Activated T-cell treated with anti-CD3 and anti-CD28 coated beads for 48 hours (primary cell): Measurements from ENCODE around the gene KCND3.

ENCODE experiments used
- DNase-seq: peaks from one replicate; pipeline ENCODE4 v3.0.0-alpha.2; 2020; ENCODE audit warnings: low read depth

KCND3 gene

GRCh38 chr1:111739925-111740765 is 249.3 kb downstream of the KCND3 start:
- no peak for DNase-seq

DNA sequence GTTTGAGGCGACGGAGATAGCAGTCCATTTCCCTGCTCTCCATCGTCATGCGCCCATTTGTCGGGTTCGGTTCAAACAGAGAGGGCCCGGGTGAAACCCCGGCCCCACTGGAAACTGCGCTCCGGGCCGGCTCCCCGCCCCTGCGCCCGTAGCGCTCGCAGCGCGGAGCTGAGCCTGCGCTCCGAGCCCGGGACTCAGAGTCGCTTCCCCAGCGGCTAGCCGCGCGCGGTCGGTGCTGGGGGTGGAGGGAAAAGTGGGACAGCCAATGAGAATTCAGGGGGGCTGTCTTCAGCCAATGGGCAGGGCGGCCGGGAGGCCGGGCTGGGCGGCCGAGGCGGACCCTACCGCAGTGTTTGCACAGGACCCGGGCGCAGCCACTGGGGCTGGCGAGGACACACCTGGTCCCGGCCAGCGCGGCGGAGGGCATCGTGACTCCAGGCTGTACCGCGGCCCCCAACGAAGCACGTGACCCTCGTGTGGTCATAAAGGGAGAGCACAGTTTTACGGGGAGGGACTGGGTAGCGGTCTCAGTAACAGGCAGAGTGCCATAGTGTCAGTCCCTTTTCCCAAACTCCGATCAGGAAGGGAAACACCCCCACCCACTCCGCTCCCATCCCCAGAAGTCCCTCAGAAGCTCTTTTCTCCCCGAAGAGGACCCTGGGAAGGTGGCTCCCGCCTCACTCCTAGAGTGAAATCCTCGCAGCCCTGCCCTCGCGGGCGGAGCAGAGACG is 250.1 kb downstream of the KCND3 start, which contains the start of gene INKA2:
INKA2 (minus strand) TSS at position 202 of the 731 bp plus-strand sequence; CDS start at position 49, 153 bp downstream.
- DNase-seq, result peak; percentile 76

GRCh38 chr1:111738436-111739193 is 250.9 kb downstream of the KCND3 start:
- DNase-seq, result no peak

GRCh38 chr1:111738133-111738435 is 251.4 kb downstream of the KCND3 start:
- DNase-seq, result no peak

GRCh38 chr1:111737216-111738132 is 252.0 kb downstream of the KCND3 start:
- DNase-seq, result no peak

DNA sequence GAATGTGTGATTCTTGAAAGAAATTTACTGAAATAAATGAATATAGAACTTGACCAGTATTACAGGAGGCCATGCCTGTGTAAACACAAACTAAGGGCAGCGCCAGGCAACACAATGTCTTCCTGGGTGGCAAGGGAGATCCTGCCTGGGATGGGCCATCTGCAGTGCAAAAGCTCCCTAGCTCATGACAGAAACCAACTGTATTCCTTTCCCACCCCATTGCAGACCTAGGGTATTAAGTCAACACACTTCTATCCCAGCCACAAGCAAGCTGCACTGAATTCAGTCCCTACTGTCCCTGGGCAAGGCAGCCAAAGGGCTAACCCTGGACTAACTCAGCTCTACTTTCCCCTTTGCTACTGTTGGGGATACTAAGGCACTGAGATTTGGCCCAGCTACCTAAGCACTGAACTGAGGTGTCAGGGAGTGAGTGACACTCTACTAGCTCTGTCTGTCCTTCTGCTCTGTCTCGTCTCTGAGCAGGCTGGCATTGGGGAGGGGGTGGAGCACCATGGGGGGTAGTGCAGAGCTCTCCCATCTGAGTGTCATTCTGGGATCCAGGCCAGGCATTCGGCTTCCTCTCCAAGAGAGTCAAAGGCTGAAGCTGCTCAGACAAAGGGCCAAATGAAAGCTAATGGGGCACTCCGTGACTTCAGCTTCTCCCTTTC is 252.8 kb downstream of the KCND3 start:
- DNase-seq, result no peak

DNA sequence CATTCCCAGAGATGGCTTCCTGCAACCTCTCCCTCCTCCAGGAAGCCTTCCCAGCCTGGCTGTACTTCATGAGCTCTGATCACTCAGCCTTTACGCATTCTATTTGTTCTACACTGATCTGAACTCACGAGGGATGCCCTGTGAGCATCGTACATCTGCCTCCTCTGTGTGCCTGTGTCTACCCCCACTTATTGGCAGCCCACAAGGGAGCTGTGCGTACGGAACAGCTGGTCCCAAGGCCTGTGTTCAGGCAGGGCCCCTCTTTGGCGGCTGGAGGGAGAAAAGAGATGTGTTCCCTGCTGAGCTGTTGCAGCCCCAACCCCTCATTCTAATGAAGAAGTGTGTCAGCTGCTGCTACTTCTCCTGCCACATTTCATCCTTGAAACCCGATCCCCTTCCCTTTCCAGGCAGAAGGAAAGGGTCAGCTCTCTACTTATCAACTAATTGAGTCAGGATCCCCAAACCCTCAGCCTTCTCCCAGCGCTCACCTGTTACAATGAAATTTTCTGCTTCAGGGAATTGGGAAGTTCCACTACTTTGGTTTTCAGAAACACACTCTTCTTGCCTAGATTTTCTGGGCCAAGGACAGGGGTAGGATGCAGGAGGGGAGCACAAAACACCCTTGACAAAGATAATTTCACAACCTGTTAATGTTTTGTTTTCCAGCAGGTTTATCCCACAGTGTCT is 253.5 kb downstream of the KCND3 start:
- no peak for DNase-seq

DNA sequence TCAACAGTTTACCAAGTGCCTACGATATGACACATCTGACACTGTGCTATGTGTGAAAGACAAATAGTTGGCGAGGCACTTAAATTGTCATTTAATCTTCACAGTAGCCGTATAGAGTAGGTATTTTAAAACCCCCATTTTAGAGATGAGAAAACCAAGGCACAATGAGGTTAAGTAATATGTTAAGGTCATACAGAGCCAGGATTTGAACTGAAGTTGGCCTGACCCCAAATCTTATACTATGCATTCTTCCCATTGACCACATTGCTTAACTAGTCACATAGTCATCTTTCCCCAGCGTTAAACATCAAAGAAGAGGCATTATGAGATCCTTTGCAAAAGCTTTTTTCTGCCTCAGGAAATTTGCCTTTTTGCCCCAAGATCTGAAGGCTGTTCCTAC is 254.1 kb downstream of the KCND3 start:
- DNase-seq, result no peak

DNA sequence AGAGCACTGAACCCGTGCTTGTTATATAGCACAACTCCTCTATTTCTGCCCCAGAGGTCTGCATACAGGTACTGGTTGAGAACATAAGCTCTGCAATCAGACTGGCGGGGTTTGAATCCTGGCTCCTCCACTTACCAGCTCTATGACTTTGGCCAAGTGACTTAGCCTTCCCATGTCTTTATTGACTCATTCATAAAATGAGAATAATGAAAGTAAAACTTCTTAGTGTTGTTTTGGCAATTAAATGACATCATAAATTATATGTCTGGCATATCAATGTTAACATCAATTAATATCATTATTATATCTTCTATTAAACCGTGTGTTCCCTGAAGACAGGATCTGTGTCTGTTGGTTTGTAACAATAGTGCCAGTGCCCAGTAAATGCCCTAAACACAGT is 254.6 kb downstream of the KCND3 start:
- no peak for DNase-seq

DNA sequence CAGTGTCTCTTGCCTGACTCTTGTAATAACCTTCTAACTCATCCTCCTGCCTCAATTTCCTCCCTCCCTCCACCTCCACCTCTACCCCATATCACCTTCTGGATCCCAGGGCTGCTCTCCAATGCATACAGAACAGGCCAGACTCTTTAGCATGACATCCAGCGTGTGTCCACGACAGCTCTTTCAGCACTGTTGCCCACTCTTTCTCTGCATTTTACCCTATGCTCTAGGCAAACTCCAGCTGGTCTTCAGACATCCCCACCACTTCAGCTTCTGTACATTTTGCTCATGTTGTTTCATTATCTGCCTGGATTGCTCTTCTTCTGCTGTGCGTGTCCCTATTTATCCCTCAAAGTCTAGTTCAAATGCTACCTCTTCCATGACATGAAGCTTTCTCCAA is 255.0 kb downstream of the KCND3 start:
- DNase-seq, result no peak

DNA sequence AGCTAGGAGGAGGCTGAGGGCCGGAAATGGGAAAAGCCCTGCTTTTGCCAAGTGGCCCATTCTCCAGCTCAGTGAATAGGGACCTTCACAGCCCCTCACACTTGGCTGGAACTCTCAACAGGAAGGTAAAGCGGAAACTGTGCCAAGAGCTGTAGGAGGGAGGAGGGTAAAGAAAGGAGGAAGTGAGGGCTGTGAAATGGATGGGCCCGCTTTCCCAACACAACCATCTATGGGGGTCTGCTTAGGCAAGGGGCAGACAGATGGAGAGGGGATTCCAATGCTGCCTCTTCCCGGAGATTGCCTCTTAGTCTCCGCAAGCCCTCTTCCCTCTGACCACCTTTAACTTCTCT is 255.5 kb downstream of the KCND3 start:
- DNase-seq, result no peak

DNA sequence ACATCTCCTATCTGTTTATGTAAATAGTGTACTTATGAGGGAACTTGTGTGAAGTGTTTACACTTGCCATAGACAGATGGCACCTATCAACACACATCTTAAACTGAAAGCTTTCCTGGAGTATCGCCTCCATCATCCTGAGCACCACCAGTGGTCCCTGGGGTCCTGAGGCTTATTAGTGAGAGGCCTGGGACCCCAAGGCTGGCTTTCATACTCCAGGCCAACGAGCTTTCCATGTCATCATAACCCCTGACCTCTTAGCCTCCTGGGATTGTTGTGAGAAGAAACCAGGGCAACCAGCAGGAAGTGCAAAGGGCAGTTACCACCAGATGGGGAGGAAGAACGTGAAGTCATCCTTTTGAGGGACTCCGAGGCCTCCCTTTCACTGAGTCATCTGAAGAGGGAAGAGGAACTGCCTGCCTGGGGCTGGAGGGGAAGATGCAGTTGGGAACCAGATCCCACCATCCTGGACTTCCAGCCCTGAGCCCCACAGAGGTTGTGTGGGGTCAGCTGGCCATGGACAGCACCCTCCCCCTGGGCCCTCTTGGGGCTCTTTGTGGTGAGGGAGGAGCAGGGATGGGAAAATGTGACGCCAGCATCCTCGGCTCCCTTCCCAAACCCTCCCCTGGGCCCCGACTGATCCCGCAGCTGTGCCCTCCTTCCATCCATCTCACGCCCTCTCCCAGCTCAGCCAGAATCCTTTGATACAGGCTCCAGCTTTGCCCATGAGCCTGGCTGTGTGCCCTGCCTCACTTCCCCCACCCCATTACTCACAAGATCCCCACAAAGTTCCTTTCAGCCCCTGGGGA is 256.1 kb downstream of the KCND3 start:
- no peak for DNase-seq

DNA sequence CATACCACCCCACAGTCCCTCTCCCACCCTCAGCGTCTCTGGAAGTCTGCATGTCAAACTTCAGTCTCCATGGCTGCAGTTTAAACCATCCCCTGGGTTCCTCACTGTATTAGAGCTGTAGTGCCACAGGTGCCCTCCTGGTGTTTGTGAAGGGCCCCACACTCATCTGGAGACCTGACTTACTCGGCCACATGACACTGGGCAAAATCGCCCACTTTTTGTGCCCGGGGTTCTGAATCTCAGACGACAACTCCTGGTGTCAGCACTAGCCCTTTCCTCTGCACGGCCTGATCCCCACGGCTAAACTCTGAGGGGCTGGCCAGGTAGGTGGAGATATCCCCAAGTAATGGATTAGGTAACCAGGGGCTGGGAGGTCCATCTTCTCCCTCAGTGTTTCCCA is 256.8 kb downstream of the KCND3 start:
- no peak for DNase-seq

DNA sequence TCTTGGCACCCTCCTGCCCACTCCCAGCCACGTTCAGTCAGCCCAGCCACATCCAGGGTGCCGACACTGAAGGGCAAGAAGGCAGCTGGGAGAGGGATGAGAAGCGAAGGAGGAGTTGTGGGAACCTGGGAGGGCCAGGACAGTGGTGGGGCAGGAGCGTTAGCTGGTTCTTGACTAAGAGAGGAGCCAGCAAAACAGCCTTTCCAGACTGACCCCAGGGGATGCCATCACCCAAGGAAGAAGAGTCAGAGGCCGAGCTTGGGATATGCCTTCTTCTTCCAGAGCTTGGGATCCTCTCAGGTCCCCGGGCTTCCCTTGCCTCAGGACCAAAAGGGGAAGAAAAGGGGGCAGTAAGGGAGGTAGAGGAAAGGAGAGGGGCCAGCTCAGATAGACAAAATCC is 257.5 kb downstream of the KCND3 start:
- DNase-seq, result no peak

- DNase-seq, result no peak
Observed at GRCh38 chr1:111730706-111731105, 258.8 kb downstream of the KCND3 start.

DNA sequence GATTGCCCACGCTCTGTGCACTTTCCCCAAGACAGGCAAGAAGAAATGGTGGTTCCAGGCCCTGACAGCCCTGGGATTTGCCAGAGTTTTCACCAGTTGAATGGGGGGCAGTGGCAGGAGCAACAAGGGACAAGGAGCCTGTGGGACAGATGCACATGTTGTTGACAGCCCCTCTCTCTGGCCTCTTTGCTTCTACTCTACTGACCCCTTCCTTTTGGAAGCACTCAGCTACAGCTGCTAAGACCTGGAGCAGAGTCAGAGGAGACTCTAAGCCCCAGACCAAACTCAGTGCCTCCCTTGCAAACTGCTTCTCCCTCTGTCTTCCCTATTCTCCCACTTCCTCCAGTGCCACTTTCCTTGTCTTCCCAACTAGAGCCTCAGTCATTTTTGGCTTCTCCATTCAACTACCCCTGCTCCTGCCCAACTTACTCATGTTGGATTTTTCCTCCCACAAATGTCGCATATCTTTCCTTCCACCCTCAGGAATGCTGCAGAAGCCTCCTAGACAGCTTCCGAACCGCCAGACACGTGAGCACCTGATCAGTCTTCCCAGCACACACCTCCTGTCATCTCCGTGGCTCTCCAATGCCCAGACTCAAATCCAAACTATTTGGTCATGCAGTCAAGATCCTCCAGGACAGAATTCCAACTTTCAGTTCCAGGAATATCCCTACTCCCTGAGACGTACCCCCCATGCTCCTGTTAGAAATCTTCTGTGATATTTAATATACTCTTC is 259.4 kb downstream of the KCND3 start:
- no peak for DNase-seq

DNA sequence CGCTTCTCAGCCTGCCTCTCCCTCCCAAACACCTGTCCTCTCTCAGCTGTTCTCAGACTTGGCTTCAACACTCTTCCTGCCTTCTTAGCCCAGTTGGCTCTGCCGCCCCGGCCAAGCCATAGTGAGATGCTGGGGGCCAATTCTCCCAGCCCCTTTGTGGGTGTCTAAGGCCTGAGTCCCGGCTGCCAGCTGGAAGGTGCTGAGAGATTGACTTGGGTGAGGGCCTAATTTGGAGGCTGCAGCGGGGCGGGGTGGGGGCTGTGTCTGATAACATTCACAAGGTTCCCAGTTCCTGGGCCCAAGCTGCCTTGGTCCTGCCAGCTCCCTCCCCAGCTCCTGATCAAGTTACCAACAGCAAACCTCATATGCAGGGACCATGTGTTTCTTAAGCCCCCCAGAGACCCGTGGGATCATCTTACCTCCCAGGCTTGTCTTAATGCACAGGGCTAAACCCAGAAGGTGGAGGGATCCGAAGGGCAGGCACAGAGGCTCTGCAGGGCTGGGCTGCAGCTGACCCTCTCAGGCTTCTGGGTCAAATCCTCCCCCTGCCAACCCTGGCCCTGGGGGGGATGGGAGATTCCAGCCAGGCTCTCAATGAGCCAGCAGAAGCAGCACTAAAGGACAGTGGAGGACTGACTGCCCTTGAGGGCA is 260.1 kb downstream of the KCND3 start:
- no peak for DNase-seq

- DNase-seq, result no peak
Observed at GRCh38 chr1:111727056-111727455, 262.4 kb downstream of the KCND3 start.

- no peak for DNase-seq
Observed at GRCh38 chr1:111725192-111725591, 264.3 kb downstream of the KCND3 start.
